NB4 (cell line): Measurements from ENCODE around the gene VWC2.

ENCODE experiments used
- CTCF ChIP-seq: IDR thresholded peaks from one replicate; pipeline ENCODE4 v1.5.1; 2012; ENCODE audit warnings: low read depth, low read length
- POLR2A ChIP-seq: IDR thresholded peaks from 2 replicates; pipeline ENCODE4 v1.6.1; 2011; ENCODE audit warnings: mild to moderate bottlenecking; ENCODE audit not compliant: insufficient read length; ENCODE audit errors: extremely low read depth

- TF ChIP-seq CTCF (no peak), POLR2A (no peak)
Observed at GRCh38 chr7:49817279-49817678, 43.8 kb downstream of the VWC2 start.
